ENCODE results near the gene PKN3.

- TF ChIP-seq TAF1 (IDR thresholded peaks at IDR 0.05; ENCODE audit: borderline replicate concordance, insufficient read depth, low read length) (peak; percentile 71; the same call in 1 of the 2 replicates), REST (IDR thresholded peaks at IDR 0.05; ENCODE audit: insufficient read depth in 1 of 2, low read depth in 2 of 2, low read length in 2 of 2) (no peak)
These were observed 17.7 kb upstream of the PKN3 start for GRCh38 chr9:128684325-128685199.
